Upper lobe of left lung (tissue), 4 donors: Measurements from ENCODE around the gene CDH11.

Experiments used
- CTCF ChIP-seq, 6 experiments: fragments of 450-650 bp in 4 of 6; fragments of 200-600 bp in 2 of 6; sonication (generic) in 2 of 6; IDR thresholded peaks; one replicate each; pipeline ENCODE4 v1.5.1; 2016 to 2019; ENCODE audit warnings: antibody characterized with exemption in 6 of 6
- EP300 ChIP-seq, 4 donors: sonication (generic); formaldehyde crosslinking; IDR thresholded peaks; one replicate each; pipeline ENCODE4 v1.5.1; 2017; ENCODE audit warnings: antibody characterized with exemption in 4 of 4, control low read depth in 2 of 4
- POLR2A ChIP-seq, 4 donors: fragments of 450-650 bp; IDR thresholded peaks; one replicate each; pipeline ENCODE4 v1.5.1; 2016 to 2017; ENCODE audit warnings: antibody characterized with exemption in 4 of 4, mild to moderate bottlenecking in 2 of 4

- no peak for TF ChIP-seq POLR2A (IDR thresholded peaks at IDR 0.05)
- no peak for TF ChIP-seq CTCF (IDR thresholded peaks at IDR 0.05)
- no peak for TF ChIP-seq EP300 (IDR thresholded peaks at IDR 0.05)
Observed at GRCh38 chr16:65075877-65076276, 46.0 kb downstream of the CDH11 start.
